Mammary epithelial cell (primary cell): ENCODE data around the gene FBXO11.

Experiments
- EZH2 ChIP-seq: IDR thresholded peaks from 2 replicates; pipeline ENCODE4 v1.6.1; 2012; ENCODE audit warnings: low read length, inconsistent platforms, borderline replicate concordance
- TF ChIP-seq, protein P1 (sequence below), 2 donors: IDR thresholded peaks in 1 of 2; conservative IDR thresholded peaks in 1 of 2; 2 replicates each; pipeline ENCODE4 v1.5.1; 2011 to 2012; ENCODE audit warnings: inconsistent platforms in 2 of 2, low read length in 2 of 2, mild to moderate bottlenecking in 2 of 2, control low read depth in 1 of 2, low read depth in 1 of 2; ENCODE audit not compliant: insufficient read depth in 1 of 2; ENCODE audit errors: extremely low read depth in 1 of 2

DNA sequence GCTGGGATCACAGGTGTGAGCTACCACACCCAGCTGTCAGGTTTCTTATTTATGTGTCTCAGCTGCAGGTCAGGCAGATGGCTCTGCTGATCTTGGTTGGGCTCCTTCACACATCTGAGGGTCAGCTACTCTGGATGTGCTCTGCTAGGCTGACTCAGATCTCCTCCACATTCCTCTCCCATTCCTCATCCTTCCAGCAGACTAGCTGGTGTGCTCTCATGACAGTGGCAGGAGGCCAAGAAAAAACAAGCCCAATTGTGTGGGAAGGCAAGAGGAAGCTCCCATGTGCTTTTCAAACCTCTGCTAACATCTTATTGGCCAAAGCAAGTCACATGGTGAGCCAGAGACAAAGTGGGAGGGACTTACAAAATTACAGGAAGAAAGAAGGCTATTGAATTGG is 135.1 kb downstream of the FBXO11 start:
- TF ChIP-seq, protein P1, sequence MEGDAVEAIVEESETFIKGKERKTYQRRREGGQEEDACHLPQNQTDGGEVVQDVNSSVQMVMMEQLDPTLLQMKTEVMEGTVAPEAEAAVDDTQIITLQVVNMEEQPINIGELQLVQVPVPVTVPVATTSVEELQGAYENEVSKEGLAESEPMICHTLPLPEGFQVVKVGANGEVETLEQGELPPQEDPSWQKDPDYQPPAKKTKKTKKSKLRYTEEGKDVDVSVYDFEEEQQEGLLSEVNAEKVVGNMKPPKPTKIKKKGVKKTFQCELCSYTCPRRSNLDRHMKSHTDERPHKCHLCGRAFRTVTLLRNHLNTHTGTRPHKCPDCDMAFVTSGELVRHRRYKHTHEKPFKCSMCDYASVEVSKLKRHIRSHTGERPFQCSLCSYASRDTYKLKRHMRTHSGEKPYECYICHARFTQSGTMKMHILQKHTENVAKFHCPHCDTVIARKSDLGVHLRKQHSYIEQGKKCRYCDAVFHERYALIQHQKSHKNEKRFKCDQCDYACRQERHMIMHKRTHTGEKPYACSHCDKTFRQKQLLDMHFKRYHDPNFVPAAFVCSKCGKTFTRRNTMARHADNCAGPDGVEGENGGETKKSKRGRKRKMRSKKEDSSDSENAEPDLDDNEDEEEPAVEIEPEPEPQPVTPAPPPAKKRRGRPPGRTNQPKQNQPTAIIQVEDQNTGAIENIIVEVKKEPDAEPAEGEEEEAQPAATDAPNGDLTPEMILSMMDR (conservative IDR thresholded peaks at IDR 0.05 in 1 of 2, IDR thresholded peaks at IDR 0.05 in 1 of 2; ENCODE audit: extremely low read depth in 1 of 2, insufficient read depth in 1 of 2, low read depth in 1 of 2, low read length in 2 of 2) = no peak
- no peak for TF ChIP-seq EZH2
